SK-N-SH treated with all-trans-retinoic acid at 6 μM for 48 hours (cell line): ENCODE data around the gene CPN1.

Source experiments
- ATAC-seq: fragments of 200-7000 bp; cut with Tn5 transposase; 3 replicates; pipeline ENCODE4 v1.9.1; 2020; ENCODE audit warnings: mild to moderate bottlenecking, moderate library complexity
- ARNTL ChIP-seq: fragments of 450-650 bp; formaldehyde crosslinking; IDR thresholded peaks from 2 replicates; pipeline ENCODE4 v1.5.0; 2020; ENCODE audit warnings: low read depth, mild to moderate bottlenecking, moderate library complexity, borderline replicate concordance
- BACH2 ChIP-seq: fragments of 250-450 bp; sonication (Bioruptor Pico); IDR thresholded peaks from 2 replicates; pipeline ENCODE4 v1.9.0; 2021; ENCODE audit warnings: mild to moderate bottlenecking, borderline replicate concordance
- CSDC2 ChIP-seq: fragments of 250-450 bp; sonication (Bioruptor Pico); IDR thresholded peaks from 2 replicates; pipeline ENCODE4 v1.5.0; 2020; ENCODE audit warnings: mild to moderate bottlenecking, moderate library complexity
- ESRRG ChIP-seq: fragments of 250-450 bp; sonication (Bioruptor Pico); IDR thresholded peaks from 2 replicates; pipeline ENCODE4 v1.6.1; 2021; ENCODE audit warnings: mild to moderate bottlenecking
- GLIS3 ChIP-seq: fragments of 250-450 bp; sonication (Bioruptor Pico); IDR thresholded peaks from 2 replicates; pipeline ENCODE4 v1.5.0; 2020; ENCODE audit warnings: mild to moderate bottlenecking, moderate library complexity
- ISL1 ChIP-seq: fragments of 250-450 bp; sonication (Bioruptor Pico); IDR thresholded peaks from 2 replicates; pipeline ENCODE4 v2.1.2; 2022; ENCODE audit warnings: mild to moderate bottlenecking, moderate library complexity
- OSR1 ChIP-seq: fragments of 250-450 bp; sonication (Bioruptor Pico); IDR thresholded peaks from 2 replicates; pipeline ENCODE4 v1.8.0; 2022; ENCODE audit warnings: moderate library complexity, mild to moderate bottlenecking, inconsistent platforms
- PPARA ChIP-seq: fragments of 250-450 bp; sonication (Bioruptor Pico); IDR thresholded peaks from 2 replicates; pipeline ENCODE4 v1.5.0; 2020; ENCODE audit warnings: mild to moderate bottlenecking, borderline replicate concordance
- RARB ChIP-seq: fragments of 250-450 bp; sonication (Bioruptor Pico); IDR thresholded peaks from 2 replicates; pipeline ENCODE4 v1.8.0; 2021; ENCODE audit warnings: mild to moderate bottlenecking, moderate library complexity
- SNAI2 ChIP-seq: fragments of 250-450 bp; sonication (Bioruptor Pico); IDR thresholded peaks from 2 replicates; pipeline ENCODE4 v1.5.0; 2020; ENCODE audit warnings: mild to moderate bottlenecking, moderate library complexity
- TCF4 ChIP-seq: fragments of 250-450 bp; sonication (Bioruptor Pico); IDR thresholded peaks from 2 replicates; pipeline ENCODE4 v1.8.0; 2021; ENCODE audit warnings: mild to moderate bottlenecking, moderate library complexity, borderline replicate concordance
- ZC3H10 ChIP-seq: fragments of 250-450 bp; sonication (Bioruptor Pico); IDR thresholded peaks from 2 replicates; pipeline ENCODE4 v1.5.1; 2021; ENCODE audit warnings: mild to moderate bottlenecking, moderate library complexity
- ZFP3 ChIP-seq: fragments of 250-450 bp; sonication (Bioruptor Pico); IDR thresholded peaks from 2 replicates; pipeline ENCODE4 v1.5.0; 2020; ENCODE audit warnings: mild to moderate bottlenecking, moderate library complexity
- ZFP30 ChIP-seq: fragments of 450-650 bp; formaldehyde crosslinking; IDR thresholded peaks from 2 replicates; pipeline ENCODE4 v1.5.0; 2022; ENCODE audit warnings: mild to moderate bottlenecking, moderate library complexity
- ZNF565 ChIP-seq: fragments of 450-650 bp; formaldehyde crosslinking; conservative IDR thresholded peaks from 2 replicates; pipeline ENCODE4 v1.5.0; 2020; ENCODE audit warnings: low read depth, mild to moderate bottlenecking, moderate library complexity
- ZNF70 ChIP-seq: fragments of 450-650 bp; formaldehyde crosslinking; IDR thresholded peaks from 2 replicates; pipeline ENCODE4 v1.5.0; 2020; ENCODE audit warnings: mild to moderate bottlenecking, moderate library complexity
- ZNF8 ChIP-seq: fragments of 450-650 bp; formaldehyde crosslinking; IDR thresholded peaks from 2 replicates; pipeline ENCODE4 v1.5.0; 2020; ENCODE audit warnings: mild to moderate bottlenecking, moderate library complexity
- TF ChIP-seq, protein P1 (sequence below): fragments of 250-450 bp; sonication (Bioruptor Pico); IDR thresholded peaks from 2 replicates; pipeline ENCODE4 v1.8.0; 2021; ENCODE audit warnings: low read depth, mild to moderate bottlenecking, moderate library complexity, borderline replicate concordance
- TF ChIP-seq, protein P2 (sequence below): fragments of 250-450 bp; sonication (Bioruptor Pico); IDR thresholded peaks from 2 replicates; pipeline ENCODE4 v1.5.0; 2020; ENCODE audit warnings: mild to moderate bottlenecking, moderate library complexity
- TF ChIP-seq, protein P3 (sequence below): fragments of 250-450 bp; sonication (Bioruptor Pico); IDR thresholded peaks from 2 replicates; pipeline ENCODE4 v1.5.1; 2021; ENCODE audit warnings: mild to moderate bottlenecking, moderate library complexity
- TF ChIP-seq, protein P4 (sequence below): fragments of 250-450 bp; sonication (Bioruptor Pico); IDR thresholded peaks from 2 replicates; pipeline ENCODE4 v1.8.0; 2020; ENCODE audit warnings: mild to moderate bottlenecking, moderate library complexity, borderline replicate concordance
- TF ChIP-seq, protein P5 (sequence below): fragments of 250-450 bp; sonication (Bioruptor Pico); IDR thresholded peaks from 2 replicates; pipeline ENCODE4 v1.5.1; 2020; ENCODE audit warnings: low read depth, mild to moderate bottlenecking, moderate library complexity

CPN1 gene

DNA sequence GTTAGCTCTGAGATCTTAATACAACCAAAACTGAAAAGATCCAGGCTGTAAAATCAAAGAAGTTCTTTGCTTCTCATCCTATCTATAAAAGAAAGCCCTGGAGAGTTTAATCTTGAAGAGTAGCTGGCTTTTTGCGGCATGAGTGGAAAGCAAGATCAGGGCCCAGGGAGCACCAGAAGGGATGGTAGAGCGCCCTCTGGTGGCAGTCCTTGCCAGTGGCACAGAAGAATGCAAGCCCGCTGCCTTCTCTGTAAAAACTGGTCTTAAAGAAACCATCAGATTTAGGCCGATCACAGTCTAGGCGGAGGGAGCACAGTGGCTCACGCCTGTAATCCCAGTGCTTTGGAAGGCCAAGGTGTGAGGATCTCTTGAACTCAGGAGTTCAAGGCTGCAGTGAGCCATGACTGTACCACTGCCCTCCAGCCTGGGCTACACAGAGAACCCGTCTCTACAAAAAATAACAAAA lies 35.6 kb downstream of the CPN1 start:
- TF ChIP-seq ZFP30 (CRISPR knock-in tag): no peak
- no peak for TF ChIP-seq ZC3H10
- TF ChIP-seq BACH2: no peak
- TF ChIP-seq ZNF70: no peak
- peak; percentile 94 for ATAC-seq

DNA sequence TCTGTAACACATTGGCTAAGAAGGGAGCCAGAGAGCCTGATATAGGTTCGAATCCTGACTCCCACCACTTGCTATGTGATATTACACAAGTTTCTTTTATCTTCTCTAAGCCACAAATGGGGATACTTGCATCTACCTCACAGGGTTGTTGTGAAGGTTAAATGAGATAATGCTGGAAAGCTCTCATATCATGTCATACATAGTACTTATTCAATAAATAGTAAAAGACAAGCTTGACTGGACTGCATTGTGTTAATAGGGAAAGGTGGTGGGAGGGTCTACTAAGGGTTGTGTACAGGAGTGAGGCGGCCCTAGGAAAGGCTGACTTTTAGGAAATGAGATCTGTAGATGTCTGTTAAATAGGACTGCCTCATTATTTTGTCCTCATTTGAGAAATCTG lies 36.1 kb downstream of the CPN1 start:
- no peak for TF ChIP-seq GLIS3 (CRISPR knock-in tag)
- TF ChIP-seq ZC3H10: no peak
- TF ChIP-seq, protein P1, sequence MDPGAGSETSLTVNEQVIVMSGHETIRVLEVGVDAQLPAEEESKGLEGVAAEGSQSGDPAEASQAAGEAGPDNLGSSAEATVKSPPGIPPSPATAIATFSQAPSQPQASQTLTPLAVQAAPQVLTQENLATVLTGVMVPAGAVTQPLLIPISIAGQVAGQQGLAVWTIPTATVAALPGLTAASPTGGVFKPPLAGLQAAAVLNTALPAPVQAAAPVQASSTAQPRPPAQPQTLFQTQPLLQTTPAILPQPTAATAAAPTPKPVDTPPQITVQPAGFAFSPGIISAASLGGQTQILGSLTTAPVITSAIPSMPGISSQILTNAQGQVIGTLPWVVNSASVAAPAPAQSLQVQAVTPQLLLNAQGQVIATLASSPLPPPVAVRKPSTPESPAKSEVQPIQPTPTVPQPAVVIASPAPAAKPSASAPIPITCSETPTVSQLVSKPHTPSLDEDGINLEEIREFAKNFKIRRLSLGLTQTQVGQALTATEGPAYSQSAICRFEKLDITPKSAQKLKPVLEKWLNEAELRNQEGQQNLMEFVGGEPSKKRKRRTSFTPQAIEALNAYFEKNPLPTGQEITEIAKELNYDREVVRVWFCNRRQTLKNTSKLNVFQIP: no peak
- no peak for TF ChIP-seq ZNF8 (CRISPR knock-in tag)
- peak; percentile 11 for ATAC-seq

DNA sequence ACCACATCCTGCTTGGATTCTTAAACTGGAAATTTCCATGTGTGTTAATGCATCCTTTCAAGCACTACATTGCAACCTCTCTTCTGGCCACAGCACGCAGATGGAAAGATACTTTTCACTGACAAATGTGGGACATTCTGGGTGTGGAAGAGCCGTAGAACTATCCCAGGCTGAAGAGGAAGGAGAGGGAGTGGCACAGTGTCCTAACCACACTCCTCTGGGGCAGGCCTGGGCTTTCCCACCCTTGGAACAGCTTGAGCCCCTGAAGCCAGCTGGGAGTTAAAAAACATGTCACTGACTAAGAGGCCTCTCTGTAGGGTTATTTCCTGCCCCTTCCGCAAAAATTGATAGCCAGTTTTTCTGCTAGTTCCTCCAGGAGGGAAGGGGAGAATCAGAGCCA lies 37.9 kb downstream of the CPN1 start:
- peak; percentile 19 for ATAC-seq
- no peak for TF ChIP-seq GLIS3 (CRISPR knock-in tag)
- no peak for TF ChIP-seq OSR1 (CRISPR knock-in tag)
- no peak for TF ChIP-seq CSDC2 (CRISPR knock-in tag)
- no peak for TF ChIP-seq RARB (CRISPR knock-in tag)
- no peak for TF ChIP-seq ZNF8 (CRISPR knock-in tag)
- no peak for TF ChIP-seq ZNF70
- TF ChIP-seq, protein P2, sequence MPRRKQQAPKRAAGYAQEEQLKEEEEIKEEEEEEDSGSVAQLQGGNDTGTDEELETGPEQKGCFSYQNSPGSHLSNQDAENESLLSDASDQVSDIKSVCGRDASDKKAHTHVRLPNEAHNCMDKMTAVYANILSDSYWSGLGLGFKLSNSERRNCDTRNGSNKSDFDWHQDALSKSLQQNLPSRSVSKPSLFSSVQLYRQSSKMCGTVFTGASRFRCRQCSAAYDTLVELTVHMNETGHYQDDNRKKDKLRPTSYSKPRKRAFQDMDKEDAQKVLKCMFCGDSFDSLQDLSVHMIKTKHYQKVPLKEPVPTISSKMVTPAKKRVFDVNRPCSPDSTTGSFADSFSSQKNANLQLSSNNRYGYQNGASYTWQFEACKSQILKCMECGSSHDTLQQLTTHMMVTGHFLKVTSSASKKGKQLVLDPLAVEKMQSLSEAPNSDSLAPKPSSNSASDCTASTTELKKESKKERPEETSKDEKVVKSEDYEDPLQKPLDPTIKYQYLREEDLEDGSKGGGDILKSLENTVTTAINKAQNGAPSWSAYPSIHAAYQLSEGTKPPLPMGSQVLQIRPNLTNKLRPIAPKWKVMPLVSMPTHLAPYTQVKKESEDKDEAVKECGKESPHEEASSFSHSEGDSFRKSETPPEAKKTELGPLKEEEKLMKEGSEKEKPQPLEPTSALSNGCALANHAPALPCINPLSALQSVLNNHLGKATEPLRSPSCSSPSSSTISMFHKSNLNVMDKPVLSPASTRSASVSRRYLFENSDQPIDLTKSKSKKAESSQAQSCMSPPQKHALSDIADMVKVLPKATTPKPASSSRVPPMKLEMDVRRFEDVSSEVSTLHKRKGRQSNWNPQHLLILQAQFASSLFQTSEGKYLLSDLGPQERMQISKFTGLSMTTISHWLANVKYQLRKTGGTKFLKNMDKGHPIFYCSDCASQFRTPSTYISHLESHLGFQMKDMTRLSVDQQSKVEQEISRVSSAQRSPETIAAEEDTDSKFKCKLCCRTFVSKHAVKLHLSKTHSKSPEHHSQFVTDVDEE: no peak
- TF ChIP-seq ZC3H10: no peak
- TF ChIP-seq, protein P3, sequence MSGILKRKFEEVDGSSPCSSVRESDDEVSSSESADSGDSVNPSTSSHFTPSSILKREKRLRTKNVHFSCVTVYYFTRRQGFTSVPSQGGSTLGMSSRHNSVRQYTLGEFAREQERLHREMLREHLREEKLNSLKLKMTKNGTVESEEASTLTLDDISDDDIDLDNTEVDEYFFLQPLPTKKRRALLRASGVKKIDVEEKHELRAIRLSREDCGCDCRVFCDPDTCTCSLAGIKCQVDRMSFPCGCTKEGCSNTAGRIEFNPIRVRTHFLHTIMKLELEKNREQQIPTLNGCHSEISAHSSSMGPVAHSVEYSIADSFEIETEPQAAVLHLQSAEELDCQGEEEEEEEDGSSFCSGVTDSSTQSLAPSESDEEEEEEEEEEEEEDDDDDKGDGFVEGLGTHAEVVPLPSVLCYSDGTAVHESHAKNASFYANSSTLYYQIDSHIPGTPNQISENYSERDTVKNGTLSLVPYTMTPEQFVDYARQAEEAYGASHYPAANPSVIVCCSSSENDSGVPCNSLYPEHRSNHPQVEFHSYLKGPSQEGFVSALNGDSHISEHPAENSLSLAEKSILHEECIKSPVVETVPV (CRISPR knock-in tag): no peak
- TF ChIP-seq ZFP3 (CRISPR knock-in tag): no peak
- no peak for TF ChIP-seq ZFP30 (CRISPR knock-in tag)
- no peak for TF ChIP-seq TCF4 (CRISPR knock-in tag)
- no peak for TF ChIP-seq PPARA (CRISPR knock-in tag)
- TF ChIP-seq ARNTL (CRISPR knock-in tag): no peak
- TF ChIP-seq SNAI2 (CRISPR knock-in tag): no peak
- TF ChIP-seq ZNF565 (CRISPR knock-in tag): no peak
- TF ChIP-seq, protein P4, sequence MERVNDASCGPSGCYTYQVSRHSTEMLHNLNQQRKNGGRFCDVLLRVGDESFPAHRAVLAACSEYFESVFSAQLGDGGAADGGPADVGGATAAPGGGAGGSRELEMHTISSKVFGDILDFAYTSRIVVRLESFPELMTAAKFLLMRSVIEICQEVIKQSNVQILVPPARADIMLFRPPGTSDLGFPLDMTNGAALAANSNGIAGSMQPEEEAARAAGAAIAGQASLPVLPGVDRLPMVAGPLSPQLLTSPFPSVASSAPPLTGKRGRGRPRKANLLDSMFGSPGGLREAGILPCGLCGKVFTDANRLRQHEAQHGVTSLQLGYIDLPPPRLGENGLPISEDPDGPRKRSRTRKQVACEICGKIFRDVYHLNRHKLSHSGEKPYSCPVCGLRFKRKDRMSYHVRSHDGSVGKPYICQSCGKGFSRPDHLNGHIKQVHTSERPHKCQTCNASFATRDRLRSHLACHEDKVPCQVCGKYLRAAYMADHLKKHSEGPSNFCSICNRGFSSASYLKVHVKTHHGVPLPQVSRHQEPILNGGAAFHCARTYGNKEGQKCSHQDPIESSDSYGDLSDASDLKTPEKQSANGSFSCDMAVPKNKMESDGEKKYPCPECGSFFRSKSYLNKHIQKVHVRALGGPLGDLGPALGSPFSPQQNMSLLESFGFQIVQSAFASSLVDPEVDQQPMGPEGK (CRISPR knock-in tag): no peak
- TF ChIP-seq ISL1: no peak
- no peak for TF ChIP-seq ESRRG (CRISPR knock-in tag)
- TF ChIP-seq, protein P5, sequence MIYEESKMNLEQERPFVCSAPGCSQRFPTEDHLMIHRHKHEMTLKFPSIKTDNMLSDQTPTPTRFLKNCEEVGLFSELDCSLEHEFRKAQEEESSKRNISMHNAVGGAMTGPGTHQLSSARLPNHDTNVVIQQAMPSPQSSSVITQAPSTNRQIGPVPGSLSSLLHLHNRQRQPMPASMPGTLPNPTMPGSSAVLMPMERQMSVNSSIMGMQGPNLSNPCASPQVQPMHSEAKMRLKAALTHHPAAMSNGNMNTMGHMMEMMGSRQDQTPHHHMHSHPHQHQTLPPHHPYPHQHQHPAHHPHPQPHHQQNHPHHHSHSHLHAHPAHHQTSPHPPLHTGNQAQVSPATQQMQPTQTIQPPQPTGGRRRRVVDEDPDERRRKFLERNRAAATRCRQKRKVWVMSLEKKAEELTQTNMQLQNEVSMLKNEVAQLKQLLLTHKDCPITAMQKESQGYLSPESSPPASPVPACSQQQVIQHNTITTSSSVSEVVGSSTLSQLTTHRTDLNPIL: no peak

DNA sequence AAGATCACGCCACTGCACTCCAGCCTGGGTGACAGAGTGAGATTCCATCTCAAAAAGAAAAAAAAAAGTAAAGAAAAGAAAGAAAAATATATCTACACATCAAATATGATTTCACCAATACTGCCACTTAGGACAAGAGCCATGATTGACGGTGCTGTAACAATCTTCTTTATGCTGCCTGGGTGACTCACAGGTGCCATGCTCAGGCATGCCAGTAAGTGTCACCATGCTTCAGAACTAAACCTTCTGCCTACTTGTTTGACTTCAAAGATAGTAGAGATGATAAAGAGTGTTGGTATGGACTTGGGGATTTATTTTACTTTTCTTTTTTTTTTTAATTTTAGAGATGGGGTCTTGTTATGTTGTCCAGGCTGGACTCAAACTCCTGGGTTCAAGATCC lies 38.3 kb downstream of the CPN1 start:
- ATAC-seq: 0 out of 3 replicates have a peak, but pooled peaks have one; percentile 16
- TF ChIP-seq RARB (CRISPR knock-in tag) (no peak), ZFP3 (CRISPR knock-in tag) (no peak), ZFP30 (CRISPR knock-in tag) (no peak), ZNF8 (CRISPR knock-in tag) (no peak), ESRRG (CRISPR knock-in tag) (no peak), SNAI2 (CRISPR knock-in tag) (no peak), ZC3H10 (no peak), ZNF70 (no peak)
- TF ChIP-seq, protein P5: no peak
- TF ChIP-seq, protein P2: no peak
